ENCODE results near the gene CDHR5.

GRCh38 chr11:637333-637592, 12.5 kb upstream of the CDHR5 start:
- TF ChIP-seq CTCF (conservative IDR thresholded peaks at IDR 0.05 in 1 of 2, IDR thresholded peaks at IDR 0.05 in 1 of 2; ENCODE audit: low read depth in 1 of 2, low read length in 2 of 2) (no peak), EZH2 (IDR thresholded peaks at IDR 0.05; ENCODE audit: low read length, missing control alignments) (no peak)

Measured in fibroblast of lung (primary cell).